ENCODE measurements around the gene GRAMD1B.

The GRAMD1B gene

DNA sequence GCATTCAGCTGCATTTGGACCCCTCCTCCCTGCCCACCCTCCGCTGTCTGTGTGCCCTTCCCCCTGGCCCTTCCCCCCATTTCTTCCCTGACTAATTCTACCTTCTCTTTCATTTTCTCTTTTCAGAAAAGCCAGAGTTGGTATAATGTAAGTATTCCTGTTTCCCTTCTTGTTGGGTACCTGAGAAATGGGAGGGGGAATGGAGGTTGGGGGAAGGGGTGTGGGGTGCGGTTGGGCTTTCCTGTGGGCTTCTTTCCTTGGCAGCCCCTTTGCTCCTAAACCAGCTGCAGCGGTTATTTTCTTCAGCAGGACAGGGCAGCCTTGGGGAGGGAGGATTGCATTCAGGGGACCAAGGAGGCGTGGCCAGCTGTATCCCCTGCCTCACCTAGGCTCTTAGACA lies 154.1 kb downstream of the GRAMD1B start:
- H3K4me3 ChIP-seq (ENCODE audit: low read length): no peak overlapping the region
- TF ChIP-seq ZNF274 (IDR thresholded peaks at IDR 0.05; ENCODE audit: low read depth, low read length): no peak

DNA sequence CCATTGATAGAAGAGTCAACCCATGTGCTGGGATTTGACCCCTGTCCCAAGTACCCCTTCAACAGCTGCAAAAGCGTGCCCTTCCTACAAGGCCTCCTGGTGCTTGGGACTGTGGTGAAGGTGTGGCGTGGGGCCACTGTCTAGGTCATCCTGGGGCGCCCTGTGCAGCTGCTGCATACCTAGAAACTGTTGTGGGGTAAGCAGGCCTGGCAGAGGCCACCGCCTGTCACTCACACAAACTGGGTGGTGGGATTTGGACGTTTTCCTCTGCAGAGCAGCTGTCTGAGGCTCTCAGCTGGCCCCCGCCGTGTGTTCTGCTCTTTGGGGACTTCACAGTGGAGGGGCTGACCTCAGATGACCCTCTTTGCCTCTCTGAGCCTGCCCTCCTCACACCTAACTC lies 154.7 kb downstream of the GRAMD1B start:
- H3K4me3 ChIP-seq (ENCODE audit: low read length): no peak overlapping the region

DNA sequence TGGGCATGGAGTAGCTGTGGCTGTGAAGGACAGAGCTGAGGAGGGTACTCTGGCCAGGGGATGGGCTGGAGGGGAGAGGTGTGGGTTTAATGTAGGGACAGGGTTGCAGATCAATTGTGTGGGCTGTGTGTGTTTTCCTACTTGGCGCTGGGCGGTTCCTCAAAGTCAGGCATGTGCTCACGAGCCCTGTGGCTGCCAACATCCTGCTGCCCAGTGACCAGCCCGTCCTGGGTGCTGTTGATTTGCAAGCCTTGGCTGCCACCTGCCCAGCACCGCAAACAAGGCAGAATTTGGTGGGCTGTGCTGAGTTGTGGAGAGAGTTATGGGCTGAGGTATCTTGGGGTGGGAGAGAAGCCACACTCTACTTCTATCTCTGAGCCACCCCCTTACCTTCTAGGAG lies 155.1 kb downstream of the GRAMD1B start:
- no peak for TF ChIP-seq ZNF274 (IDR thresholded peaks at IDR 0.05; ENCODE audit: low read depth, low read length)
- no peak overlapping the region for H3K4me3 ChIP-seq (ENCODE audit: low read length)

More for the DNA sequence above, 154.7 kb downstream of the GRAMD1B start:
- no peak for TF ChIP-seq ZNF274 (IDR thresholded peaks at IDR 0.05; ENCODE audit: low read depth, low read length)

DNA sequence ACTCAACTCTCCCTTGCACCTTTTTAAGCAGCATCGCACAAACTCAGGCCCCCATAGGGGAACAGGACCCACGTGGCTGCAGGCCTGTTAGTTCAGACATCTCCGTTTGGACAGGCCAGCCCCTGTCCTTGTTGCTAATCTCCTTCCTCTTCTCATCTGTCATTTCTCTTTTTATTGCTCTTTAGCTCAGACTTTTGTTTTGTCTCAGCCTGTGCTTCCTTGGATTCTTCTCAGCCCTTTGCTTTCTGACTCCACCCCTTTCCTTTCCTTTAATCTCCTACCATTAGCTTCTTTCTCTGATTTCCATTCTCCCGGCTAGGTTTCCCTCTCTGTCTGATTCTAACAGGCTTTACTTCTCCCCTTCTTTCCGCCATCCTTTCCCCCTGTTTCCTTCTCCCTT lies 155.6 kb downstream of the GRAMD1B start:
- no peak for TF ChIP-seq ZNF274 (IDR thresholded peaks at IDR 0.05; ENCODE audit: low read depth, low read length)
- H3K4me3 ChIP-seq (ENCODE audit: low read length): no peak overlapping the region

DNA sequence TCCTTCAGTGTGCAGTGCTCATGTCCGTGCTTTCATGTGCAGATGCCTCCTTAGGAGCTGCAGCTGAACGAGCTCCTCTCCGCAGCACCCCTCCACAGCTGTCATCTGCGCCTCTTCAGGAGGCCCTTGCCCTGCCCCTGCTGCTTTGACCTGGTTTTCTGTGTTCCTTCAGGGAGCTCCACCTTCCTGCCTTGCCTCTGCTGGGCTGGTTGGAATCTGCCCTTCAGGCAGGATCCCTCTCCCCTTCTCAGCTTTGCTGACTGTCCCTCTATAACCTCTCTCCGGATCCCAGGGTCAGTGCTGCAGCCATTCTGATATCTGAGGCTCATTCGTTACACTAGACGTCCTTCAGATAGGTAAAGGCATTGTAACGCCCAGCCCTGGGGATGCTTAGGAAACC lies 156.5 kb downstream of the GRAMD1B start:
- no peak overlapping the region for H3K4me3 ChIP-seq (ENCODE audit: low read length)
- TF ChIP-seq ZNF274 (IDR thresholded peaks at IDR 0.05; ENCODE audit: low read depth, low read length): no peak

DNA sequence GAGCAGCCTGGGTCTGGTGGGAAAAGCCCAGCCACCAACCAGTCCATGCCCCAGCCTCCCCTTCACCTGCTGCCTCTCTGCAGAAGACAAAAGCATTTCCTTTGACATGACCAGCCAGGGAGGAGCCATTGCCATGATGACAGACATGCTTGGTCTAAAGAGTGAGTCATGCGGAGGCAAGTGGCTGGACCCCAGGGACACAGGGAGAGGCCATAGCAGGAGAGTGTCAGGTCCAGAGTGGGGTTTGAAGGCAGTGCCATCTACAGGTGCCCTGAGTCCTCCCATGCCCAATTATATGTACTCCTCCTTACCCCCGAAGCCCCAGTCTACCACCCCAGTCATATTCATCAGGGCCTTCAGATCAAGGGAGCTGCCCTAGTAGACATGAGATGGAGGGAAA lies 157.0 kb downstream of the GRAMD1B start:
- TF ChIP-seq ZNF274 (IDR thresholded peaks at IDR 0.05; ENCODE audit: low read depth, low read length): no peak
- H3K4me3 ChIP-seq (ENCODE audit: low read length): no peak overlapping the region

DNA sequence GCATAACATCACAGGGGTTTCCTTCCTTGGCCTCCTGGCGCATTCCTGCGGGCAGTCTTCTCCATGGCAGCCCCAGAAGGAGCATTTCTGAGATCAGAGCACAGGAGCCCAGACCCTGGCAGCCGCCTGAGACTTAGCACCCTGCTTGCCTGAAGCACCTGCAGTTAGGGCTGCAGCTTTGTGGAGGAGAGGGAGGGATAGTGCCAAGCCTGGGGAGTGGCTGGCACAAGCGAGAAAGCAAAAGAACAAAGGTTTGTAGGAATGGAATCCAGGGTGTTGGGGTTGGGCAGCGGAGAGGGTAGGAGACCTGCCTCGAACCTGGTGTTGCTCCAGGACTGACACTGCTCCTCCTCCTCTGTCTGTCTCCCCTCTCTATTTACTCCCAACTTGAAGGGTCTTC lies 157.5 kb downstream of the GRAMD1B start:
- no peak overlapping the region for H3K4me3 ChIP-seq (ENCODE audit: low read length)
- TF ChIP-seq ZNF274 (IDR thresholded peaks at IDR 0.05; ENCODE audit: low read depth, low read length): no peak

DNA sequence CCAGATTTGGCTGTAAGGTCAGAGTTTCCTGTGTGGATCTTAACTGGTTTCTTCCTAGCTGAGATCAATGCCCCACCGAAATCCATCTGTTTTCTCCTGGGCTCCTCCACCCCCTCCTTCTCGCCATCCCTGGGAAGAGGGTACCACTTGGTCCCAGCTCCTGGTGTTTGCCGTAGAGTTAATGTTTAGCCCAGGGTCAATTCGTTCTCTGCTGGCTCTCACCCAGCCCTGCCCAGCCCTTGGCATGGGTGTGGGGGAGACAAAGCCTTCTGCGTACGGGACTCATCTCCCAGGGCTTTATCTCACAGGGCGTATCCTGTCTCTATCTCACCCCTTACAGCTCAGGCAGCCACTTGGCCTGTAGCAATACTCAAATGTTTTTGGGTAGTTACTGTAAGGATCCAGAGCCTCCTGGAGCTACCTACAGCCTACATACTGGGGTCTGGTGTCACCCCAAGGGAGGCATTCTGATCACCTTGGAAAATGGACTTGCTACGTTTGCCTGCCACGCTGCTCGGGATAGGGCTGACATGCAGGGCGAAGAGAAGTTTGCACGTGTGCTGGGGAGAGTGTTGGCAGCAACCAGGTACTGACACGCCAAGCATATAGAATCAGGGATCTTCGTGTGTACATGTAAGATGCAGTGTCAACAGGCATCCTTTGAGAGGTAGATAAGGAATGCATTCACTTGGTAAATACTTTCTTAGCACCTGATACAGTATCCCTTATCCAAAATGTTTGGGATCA lies 158.2 kb downstream of the GRAMD1B start:
- no peak for TF ChIP-seq ZNF274 (IDR thresholded peaks at IDR 0.05; ENCODE audit: low read depth, low read length)
- H3K4me3 ChIP-seq (ENCODE audit: low read length): no peak overlapping the region

DNA sequence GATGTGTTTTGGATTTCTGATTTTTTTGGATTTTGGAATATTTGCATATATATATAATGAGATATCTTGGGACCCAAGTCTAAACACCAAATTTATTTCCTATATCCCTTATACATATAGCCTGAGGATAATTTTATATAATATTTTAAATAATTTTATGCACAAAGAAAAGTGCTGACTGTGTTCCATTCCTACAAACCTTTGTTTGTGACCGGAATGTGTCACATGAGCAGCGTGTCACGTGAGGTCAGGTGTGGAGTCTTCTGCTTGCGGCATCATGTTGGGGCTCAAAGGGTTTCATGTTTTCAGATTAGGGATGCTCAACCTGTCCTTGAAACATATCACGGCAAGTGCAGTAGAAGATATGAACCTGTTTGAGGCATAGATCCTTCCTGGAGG lies 158.8 kb downstream of the GRAMD1B start:
- no peak for TF ChIP-seq ZNF274 (IDR thresholded peaks at IDR 0.05; ENCODE audit: low read depth, low read length)
- no peak overlapping the region for H3K4me3 ChIP-seq (ENCODE audit: low read length)

DNA sequence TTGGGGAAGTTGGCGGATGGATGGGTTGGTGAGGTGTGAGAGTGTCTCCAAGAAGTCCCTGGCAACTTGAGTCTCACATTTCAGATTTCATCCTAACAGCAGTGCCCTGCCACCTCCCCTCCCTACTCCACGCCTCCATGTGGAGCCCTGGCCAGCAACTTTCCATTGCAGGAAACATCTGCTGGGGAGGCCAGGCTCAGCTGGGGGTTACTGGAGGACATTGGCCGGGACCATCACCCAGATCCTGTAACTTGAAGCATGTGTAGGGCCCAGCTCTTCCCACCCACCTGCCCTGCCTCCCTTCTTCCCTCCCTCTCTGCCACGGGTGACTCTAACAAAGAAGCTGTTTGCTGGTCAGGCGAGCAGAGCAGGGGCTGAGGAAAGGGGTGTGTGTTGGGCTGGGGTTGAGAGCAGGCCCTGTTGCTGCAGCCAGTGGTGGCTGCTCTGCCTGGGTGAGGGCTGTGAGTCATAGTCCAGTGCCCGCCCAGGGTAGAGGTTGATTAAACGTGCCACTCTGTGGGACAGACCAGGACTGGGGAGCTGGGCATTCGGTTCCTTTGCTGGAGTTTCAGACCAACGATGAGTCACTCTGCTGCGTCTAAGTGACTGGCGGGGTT lies 160.3 kb downstream of the GRAMD1B start:
- TF ChIP-seq ZNF274 (IDR thresholded peaks at IDR 0.05; ENCODE audit: low read depth, low read length): no peak
- no peak overlapping the region for H3K4me3 ChIP-seq (ENCODE audit: low read length)

DNA sequence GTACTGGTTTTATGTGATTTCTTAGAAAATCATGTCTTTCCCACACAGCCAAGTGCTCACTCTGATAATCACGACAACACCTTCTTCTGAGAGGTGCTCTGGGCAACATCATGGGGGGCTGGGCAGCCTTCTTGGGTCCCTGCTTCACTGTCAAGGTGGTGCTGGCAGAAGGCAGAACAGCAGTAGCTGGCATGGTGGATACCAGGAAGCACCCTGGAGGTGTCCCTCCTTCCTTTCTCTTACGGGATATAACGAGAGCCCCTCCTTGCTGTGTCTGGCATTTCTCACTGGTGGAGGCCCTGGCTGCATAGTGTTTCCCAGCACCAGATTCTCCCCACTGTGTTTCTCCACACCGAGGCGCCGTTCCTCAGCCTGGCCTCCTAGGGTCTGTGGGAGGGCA lies 163.5 kb downstream of the GRAMD1B start:
- TF ChIP-seq ZNF274 (IDR thresholded peaks at IDR 0.05; ENCODE audit: low read depth, low read length): no peak
- no peak overlapping the region for H3K4me3 ChIP-seq (ENCODE audit: low read length)

DNA sequence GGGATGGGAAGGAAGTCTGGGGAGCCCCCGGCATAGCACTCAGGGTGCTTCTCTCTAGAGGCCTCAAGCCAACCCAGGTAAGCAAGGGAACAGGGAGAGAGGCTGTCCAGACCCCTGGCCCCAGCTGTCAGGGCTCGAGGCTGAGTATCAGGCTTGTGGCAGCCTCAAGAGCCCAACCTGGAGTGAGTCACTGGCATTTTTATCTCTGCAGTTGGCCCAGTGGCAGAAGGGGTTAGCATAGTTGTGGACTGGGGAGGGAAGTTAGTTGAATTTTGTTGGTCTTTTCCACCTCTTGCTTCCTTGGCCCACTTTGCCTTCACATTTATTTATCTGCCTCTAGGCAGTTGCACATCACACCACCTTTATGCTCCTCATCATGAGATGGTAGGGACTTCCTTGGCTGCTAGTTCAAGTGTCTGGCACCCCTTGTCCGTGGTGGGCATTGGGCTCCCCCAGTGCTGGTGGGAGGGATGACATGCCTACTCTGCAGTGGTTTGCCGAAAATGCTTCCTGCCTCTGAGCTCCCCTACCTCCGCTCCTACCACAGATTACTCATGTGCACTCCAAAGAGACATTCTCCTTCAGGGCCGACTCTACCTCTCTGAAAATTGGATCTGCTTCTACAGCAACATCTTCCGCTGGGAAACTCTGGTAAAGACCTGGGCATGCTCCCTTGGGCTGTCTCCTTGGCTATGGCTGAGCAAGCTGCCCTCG lies 164.3 kb downstream of the GRAMD1B start:
- TF ChIP-seq ZNF274 (IDR thresholded peaks at IDR 0.05; ENCODE audit: low read depth, low read length): no peak
- no peak overlapping the region for H3K4me3 ChIP-seq (ENCODE audit: low read length)

DNA sequence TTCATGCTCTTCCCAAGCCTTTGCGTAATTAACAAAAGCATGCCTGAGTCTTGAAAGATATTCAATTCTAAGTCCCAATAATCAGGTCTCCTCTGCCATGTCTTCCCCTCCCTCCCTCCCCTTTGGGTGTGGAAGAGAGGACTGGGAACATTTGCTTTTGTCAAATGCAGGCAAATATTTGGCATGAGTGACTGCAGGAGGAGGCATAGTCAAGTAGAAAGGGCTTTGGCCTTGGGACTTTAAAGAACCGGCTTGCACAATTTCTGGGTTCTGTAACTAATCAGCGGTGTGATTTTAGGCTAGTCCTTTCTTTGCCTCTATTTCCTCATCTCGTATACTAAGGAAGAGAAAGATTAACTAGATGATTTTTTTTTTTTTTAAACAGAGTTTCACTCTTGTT lies 164.9 kb downstream of the GRAMD1B start:
- H3K4me3 ChIP-seq (ENCODE audit: low read length): no peak overlapping the region
- no peak for TF ChIP-seq ZNF274 (IDR thresholded peaks at IDR 0.05; ENCODE audit: low read depth, low read length)

DNA sequence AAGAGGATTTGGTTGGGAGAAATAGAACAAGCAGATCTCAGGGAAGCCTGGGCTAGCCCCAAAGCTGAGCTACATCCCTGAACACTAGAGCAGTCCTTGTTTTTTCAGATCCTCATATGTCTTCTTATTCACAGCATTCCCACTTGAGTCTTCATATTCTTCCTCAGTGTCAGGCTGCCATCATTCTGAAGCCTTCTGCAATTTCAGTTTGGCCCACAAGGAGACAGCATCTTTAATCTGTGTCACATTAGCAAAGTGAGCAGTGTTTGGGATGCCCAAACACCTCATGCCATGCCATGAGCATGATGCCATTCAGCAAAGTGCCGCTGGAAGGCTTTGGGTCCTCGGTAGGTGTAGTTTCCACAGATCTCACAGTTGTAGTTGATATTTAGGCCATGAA lies 167.8 kb downstream of the GRAMD1B start:
- no peak for TF ChIP-seq ZNF274 (IDR thresholded peaks at IDR 0.05; ENCODE audit: low read depth, low read length)
- no peak overlapping the region for H3K4me3 ChIP-seq (ENCODE audit: low read length)

DNA sequence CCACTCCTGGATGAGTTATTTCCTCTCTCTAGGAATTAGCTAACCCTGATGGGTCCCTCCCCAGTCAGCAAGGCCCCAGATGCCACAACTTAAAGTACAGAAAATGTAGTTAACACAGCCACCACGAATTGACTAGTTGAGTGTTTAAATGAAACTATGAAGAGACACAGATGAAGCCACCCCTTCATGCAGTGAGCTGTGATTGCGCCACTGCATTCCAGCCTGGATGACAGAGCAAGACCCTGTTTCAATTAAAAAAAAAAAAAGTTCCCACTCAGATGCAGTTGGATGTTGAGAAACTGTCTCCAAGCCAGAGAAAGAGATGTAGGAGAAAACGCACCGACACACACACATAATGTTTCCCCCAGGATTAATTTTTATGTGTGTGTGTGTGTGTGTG lies 171.1 kb downstream of the GRAMD1B start:
- H3K4me3 ChIP-seq (ENCODE audit: low read length): no peak overlapping the region
- no peak for TF ChIP-seq ZNF274 (IDR thresholded peaks at IDR 0.05; ENCODE audit: low read depth, low read length)
